DND-41 (cell line): ENCODE measurements around the gene CYP8B1.
"Not testable (repeated sequence)": the region's sequence is repeated elsewhere in the genome, so short reads cannot be mapped to it uniquely, and the experiment has no call there.

Source experiments
- ATAC-seq: fragments of 200-7000 bp; cut with Tn5 transposase; 3 replicates; pipeline ENCODE4 v1.9.1; 2021; ENCODE audit warnings: low read depth; ENCODE audit not compliant: insufficient read depth
- DNase-seq: peaks from one replicate; pipeline ENCODE4 v3.0.0-alpha.2; 2020
- H2AFZ ChIP-seq: 2 replicates; pipeline ENCODE4 v1.6.0; 2012; ENCODE audit warnings: low read depth, low read length
- H3K27ac ChIP-seq: 2 replicates; pipeline ENCODE4 v1.5.1; 2012; ENCODE audit warnings: low read length, inconsistent platforms
- H3K27me3 ChIP-seq: fragments of 200-600 bp; sonication (generic); 2 replicates; pipeline ENCODE4 v1.6.0; 2012; ENCODE audit warnings: low read length, mild to moderate bottlenecking, inconsistent platforms; ENCODE audit not compliant: insufficient read depth, poor library complexity
- H3K36me3 ChIP-seq: 2 replicates; pipeline ENCODE4 v1.5.1; 2012; ENCODE audit warnings: low read length, inconsistent platforms; ENCODE audit not compliant: insufficient read depth
- H3K4me1 ChIP-seq: 2 replicates; pipeline ENCODE4 v1.5.1; 2012; ENCODE audit warnings: mild to moderate bottlenecking, low read length; ENCODE audit not compliant: insufficient read depth
- H3K4me2 ChIP-seq: 2 replicates; pipeline ENCODE4 v1.6.0; 2012; ENCODE audit warnings: mild to moderate bottlenecking, moderate library complexity, low read length, inconsistent platforms; ENCODE audit not compliant: insufficient read depth
- H3K4me3 ChIP-seq, 2 experiments: fragments of 200-600 bp in 1 of 2; shearing (Covaris generic) in 1 of 2; 2 replicates each; pipeline ENCODE4 v1.5.1; 2012 to 2016; ENCODE audit warnings: inconsistent platforms in 2 of 2, low read length in 2 of 2, mild to moderate bottlenecking in 2 of 2, low read depth in 1 of 2, moderate library complexity in 1 of 2
- H3K79me2 ChIP-seq: 2 replicates; pipeline ENCODE4 v1.6.0; 2012; ENCODE audit warnings: low read length, inconsistent platforms; ENCODE audit not compliant: insufficient read depth
- H3K9ac ChIP-seq: 2 replicates; pipeline ENCODE4 v1.6.0; 2012; ENCODE audit warnings: low read depth, mild to moderate bottlenecking, inconsistent platforms, low read length, moderate library complexity
- H3K9me3 ChIP-seq: 2 replicates; pipeline ENCODE4 v1.5.1; 2012; ENCODE audit warnings: low read length, moderate library complexity, mild to moderate bottlenecking, inconsistent platforms; ENCODE audit not compliant: insufficient read depth, severe bottlenecking
- H4K20me1 ChIP-seq: 2 replicates; pipeline ENCODE4 v1.6.0; 2012; ENCODE audit warnings: low read length; ENCODE audit not compliant: insufficient read depth
- EZH2 ChIP-seq: IDR thresholded peaks from 3 replicates; pipeline ENCODE4 v1.6.1; 2012; ENCODE audit warnings: borderline replicate concordance, low read depth, mild to moderate bottlenecking, moderate library complexity, low read length, inconsistent platforms; ENCODE audit not compliant: severe bottlenecking
- TF ChIP-seq, protein P1 (sequence below): IDR thresholded peaks from 2 replicates; pipeline ENCODE4 v1.5.1; 2012; ENCODE audit warnings: borderline replicate concordance, low read length, moderate library complexity, mild to moderate bottlenecking; ENCODE audit not compliant: poor library complexity, severe bottlenecking; ENCODE audit errors: extremely low read depth

The CYP8B1 gene

DNA sequence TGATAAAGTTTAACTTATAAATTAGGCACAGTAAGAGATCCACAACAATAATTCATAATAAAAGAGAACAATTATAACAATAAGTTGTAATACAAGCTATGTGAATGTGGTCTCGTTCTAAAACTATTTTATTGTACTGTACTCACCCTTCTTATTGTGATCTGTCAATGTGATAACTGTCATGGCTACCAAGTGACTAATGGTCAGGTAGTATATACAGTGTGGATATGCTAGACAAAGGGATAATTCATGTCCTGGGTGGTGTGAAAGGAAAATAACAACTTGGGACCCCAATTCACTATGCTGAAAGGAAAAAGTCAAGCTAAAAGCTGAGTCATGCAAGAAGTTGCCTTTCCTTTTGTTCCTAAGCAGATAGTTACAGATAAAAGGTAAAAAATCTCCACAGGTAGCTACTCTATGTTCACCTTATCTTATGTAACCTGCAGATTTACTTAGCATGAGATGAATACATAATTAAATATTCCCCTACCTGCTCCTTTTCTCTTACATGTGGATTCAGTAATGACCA is 10.7 kb upstream of the CYP8B1 start:
- Histone ChIP-seq H3K4me3 (no peak overlapping the region), H2AFZ (no peak overlapping the region), H3K4me1 (peaks cover 4% of the 10 kb centered on the region), H3K4me2 (no peak overlapping the region), H3K9ac (no peak overlapping the region), H3K27me3 (peaks cover 2% of the 10 kb centered on the region), H3K79me2 (no peaks in the 10 kb centered on the region), H4K20me1 (no peaks in the 10 kb centered on the region), H3K36me3 (no peaks in the 10 kb centered on the region), H3K9me3 (no peaks in the 10 kb centered on the region), H3K27ac (no peak overlapping the region)
- TF ChIP-seq EZH2: no peak
- TF ChIP-seq, protein P1, sequence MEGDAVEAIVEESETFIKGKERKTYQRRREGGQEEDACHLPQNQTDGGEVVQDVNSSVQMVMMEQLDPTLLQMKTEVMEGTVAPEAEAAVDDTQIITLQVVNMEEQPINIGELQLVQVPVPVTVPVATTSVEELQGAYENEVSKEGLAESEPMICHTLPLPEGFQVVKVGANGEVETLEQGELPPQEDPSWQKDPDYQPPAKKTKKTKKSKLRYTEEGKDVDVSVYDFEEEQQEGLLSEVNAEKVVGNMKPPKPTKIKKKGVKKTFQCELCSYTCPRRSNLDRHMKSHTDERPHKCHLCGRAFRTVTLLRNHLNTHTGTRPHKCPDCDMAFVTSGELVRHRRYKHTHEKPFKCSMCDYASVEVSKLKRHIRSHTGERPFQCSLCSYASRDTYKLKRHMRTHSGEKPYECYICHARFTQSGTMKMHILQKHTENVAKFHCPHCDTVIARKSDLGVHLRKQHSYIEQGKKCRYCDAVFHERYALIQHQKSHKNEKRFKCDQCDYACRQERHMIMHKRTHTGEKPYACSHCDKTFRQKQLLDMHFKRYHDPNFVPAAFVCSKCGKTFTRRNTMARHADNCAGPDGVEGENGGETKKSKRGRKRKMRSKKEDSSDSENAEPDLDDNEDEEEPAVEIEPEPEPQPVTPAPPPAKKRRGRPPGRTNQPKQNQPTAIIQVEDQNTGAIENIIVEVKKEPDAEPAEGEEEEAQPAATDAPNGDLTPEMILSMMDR: no peak
- ATAC-seq (no peak), DNase-seq (no peak)

GRCh38 chr3:42884324-42884723 is 8.6 kb upstream of the CYP8B1 start:
- H2AFZ ChIP-seq: no peak overlapping the region
- ATAC-seq: no peak
- H3K27me3 ChIP-seq: no peaks in the 10 kb centered on the region
- no peaks in the 10 kb centered on the region for H3K9me3 ChIP-seq
- H3K9ac ChIP-seq: no peak overlapping the region
- no peaks in the 10 kb centered on the region for H3K79me2 ChIP-seq
- H3K36me3 ChIP-seq: no peaks in the 10 kb centered on the region
- H3K4me3 ChIP-seq: no peak overlapping the region
- TF ChIP-seq, protein P1: no peak
- TF ChIP-seq EZH2: no peak
- H4K20me1 ChIP-seq: no peaks in the 10 kb centered on the region
- DNase-seq: no peak
- peaks cover 15% of the 10 kb centered on the region for H3K4me1 ChIP-seq
- H3K4me2 ChIP-seq: no peak overlapping the region
- no peak overlapping the region for H3K27ac ChIP-seq

DNA sequence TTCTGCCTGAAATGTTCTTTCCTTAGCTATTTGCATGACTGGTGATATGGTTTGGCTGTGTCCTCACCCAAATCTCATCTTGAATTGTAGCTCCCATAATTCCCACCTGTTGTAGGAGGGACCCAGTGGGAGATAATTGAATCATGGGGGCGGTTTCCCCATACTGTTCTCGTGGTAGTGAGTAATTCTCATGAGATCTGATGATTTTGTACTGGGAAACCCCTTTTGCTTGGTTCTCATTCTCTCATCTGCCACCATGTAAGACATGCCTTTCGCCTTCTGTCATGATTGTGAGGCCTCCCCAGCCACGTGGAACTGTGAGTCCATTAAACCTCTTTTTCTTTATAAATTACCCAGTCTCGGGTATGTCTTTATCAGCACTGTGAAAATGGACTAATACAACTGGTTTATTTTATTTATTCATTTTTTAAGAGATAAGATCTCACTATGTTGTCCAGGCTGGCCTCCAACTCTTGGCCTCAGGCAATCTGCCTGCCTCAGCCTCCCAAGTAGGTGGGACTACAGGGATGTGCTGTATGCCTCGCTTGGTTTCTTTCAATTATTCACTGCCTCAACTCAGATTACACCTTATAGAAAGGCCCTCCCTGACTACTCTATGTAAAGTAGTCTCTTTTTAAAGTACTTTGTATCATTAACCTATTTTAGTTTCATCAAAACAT is 7.7 kb upstream of the CYP8B1 start:
- not testable (repeated sequence) for H3K27me3 ChIP-seq, H4K20me1 ChIP-seq, H3K79me2 ChIP-seq, H3K9ac ChIP-seq, H2AFZ ChIP-seq, H3K36me3 ChIP-seq, H3K27ac ChIP-seq, ATAC-seq, DNase-seq, H3K9me3 ChIP-seq, H3K4me2 ChIP-seq, H3K4me3 ChIP-seq
- H3K4me1 ChIP-seq: peaks cover 15% of the 10 kb centered on the region

DNA sequence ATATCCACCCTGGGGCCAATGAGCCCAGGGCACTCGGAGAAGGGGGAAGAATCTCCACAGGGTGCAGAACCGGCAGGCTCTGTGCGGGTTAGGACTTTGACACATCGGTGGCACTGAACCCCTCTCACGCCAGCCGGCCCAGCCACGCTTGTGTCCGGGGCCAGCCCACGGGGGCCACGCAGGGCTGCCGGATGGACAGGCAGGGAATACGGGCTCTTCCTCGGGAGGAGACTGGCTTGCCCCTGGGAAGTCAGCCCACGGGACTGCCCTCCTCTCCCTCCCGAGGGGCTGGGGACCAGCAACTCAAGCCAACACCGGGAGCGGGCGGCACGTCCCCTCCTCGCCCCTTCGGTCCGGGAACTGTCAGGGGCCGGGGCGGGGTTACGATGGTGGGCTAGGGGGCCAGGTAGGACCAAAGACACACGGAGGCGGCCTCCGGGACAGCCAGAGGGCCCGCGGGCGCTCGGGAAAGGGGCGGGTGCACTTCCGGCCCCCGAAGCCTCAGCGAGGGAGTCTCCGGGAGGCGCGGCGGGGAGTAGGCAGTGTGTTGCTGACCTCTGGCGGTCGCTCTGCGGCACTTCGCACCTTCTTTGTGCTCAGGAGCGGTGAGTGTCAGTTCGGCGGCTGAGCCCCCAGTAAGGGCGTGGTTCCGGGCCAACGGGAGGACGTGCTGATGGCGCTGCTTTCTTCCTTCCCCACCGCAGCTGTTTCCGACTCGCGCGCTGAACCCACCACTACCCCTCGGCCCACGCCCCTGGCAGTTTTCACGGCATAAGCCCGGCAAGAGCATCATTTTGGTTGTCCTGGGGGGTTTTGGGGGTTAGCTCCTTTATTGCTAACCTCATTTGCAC is 5.1 kb upstream of the CYP8B1 start:
- Histone ChIP-seq H2AFZ (peak overlapping the region; percentile 98), H3K9me3 (no peaks in the 10 kb centered on the region), H4K20me1 (no peaks in the 10 kb centered on the region), H3K27me3 (peaks cover 13% of the 10 kb centered on the region), H3K9ac (peak overlapping the region; percentile 55), H3K4me2 (peak overlapping the region; percentile 95), H3K79me2 (no peaks in the 10 kb centered on the region), H3K4me3 (peak overlapping the region; percentile 17 to 68; a peak in 3 of 4 replicates), H3K4me1 (peaks cover 15% of the 10 kb centered on the region), H3K36me3 (no peaks in the 10 kb centered on the region), H3K27ac (peak overlapping the region; percentile 39)
- TF ChIP-seq, protein P1: peak; percentile 92
- no peak for TF ChIP-seq EZH2
- DNase-seq (peak; percentile 91), ATAC-seq (peak; percentile 99)
